ENCODE results near the gene PDE9A. TPM values are rescaled to one million over a fixed set of nuclear protein-coding genes. Genes with fewer than 3 reads are reported as not detected.

PDE9A gene
- polyA plus RNA-seq, 2 of the 4 experiments (the other 2 are of a cell fraction) = 1.3 to 3.1 TPM

DNA sequence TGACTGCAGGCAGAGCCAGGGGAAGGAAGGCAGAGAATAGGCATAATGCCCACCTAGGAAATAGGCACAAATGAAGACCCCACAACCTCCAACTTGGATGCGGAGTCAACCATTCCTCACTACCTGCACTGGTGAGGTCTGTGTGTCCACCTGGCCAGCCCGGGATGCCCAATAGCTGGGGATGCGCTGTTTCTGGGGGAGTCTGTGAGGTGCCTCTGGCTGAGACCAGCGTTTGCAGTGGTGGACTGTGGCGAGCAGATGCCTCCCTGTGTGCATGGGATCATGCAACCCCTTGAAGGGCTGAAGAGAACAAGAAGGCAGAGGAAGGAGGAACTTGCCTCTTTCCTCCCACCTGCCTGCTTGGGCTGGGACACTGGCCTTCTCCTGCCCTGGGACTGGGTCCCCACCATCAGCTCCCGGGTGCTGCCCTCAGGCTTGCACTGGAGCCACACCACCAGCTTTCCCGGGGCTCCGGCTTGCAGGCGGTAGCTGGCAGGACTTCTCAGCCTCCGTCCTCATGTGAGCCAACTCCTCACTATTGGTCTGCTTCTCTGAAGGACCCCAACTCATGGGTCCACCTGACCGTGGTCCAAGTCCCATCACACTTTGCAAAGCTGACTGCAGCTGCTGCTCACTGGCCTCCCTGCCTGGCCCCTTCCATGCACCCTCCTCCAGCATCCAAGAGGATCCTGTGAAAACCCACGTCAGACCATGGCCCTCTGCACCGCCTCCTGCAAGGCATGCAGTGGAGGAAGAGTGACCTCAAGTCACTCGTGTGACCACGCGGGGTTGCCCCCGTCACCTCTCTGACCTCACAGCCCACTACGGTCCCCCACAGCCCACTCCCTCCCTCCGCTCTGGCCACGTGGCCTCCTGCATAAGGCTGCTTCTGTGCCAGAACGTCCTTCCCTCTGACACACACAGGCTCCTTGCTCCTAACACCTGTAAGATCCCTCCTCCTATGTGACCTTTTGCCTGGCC lies 2.7 kb upstream of the PDE9A start (continued):
- TF ChIP-seq NFE2L2 (conservative IDR thresholded peaks at IDR 0.05; ENCODE audit: low read length) = no peak
- TF ChIP-seq, protein P1, sequence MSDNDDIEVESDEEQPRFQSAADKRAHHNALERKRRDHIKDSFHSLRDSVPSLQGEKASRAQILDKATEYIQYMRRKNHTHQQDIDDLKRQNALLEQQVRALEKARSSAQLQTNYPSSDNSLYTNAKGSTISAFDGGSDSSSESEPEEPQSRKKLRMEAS (IDR thresholded peaks at IDR 0.05) = no peak
- TF ChIP-seq RCOR1 (IDR thresholded peaks at IDR 0.05; ENCODE audit: low read depth, low read length) = no peak
- TF ChIP-seq, protein P2, sequence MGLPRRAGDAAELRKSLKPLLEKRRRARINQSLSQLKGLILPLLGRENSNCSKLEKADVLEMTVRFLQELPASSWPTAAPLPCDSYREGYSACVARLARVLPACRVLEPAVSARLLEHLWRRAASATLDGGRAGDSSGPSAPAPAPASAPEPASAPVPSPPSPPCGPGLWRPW (IDR thresholded peaks at IDR 0.05) = no peak
- TF ChIP-seq ZFP36 (IDR thresholded peaks at IDR 0.05; ENCODE audit: borderline replicate concordance, partially characterized antibody) = no peak

DNA sequence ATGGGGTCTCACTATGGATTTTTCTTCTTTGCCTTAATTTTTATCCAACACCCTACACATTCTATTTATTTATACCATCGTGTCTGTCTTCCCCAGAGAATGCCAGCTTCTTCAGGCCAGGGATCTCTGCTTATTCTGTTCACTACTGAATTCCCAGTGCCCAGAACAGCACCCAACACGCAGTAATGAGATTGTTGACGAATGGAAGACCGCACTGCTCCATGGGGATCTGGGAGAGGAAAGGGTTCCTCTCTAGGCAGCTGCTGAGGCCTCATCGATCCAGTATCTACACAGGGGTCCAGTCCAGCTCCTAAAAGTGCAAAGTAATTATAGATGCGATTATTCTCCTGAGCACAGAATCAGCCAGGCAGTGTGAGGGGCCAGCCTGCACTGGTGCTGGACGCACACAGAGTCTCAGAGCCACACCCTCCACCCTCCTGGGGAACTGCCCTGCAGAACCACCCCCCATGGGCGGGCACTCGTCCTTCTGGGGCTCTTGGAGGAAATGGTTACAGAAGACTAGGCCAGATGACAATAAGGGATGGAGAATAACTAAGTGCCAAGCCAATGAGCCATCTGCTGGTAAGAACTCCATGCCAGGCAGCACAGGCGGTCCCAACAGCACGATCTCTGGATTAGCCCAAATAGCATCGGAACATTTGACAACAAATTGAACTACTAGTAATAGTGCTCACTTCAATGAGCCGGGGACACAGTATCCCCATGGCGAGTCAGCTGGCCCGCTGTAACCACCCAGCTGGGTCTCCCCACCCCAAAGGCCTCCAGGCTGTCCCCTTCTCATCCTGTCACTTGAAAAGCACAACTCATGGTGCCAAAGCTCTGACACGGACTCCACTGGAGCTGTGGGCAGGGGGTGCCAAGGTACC lies 1.7 kb upstream of the PDE9A start:
- ATAC-seq = no peak; a peak in 1 of 6 replicates
- ChIA-PET POLR2A (no interaction called here), CTCF (interaction anchor here (0.6 to 1.7 kb wide), 4 partner anchors 13 to 500 kb away, joined by 3 to 4 read pairs (median 3); no protein-coding TSS in a partner anchor)
- WGBS (ENCODE audit: missing lambda C conversion rate) = 77% methylated on average over 15 of the region's 16 CpGs
- Histone ChIP-seq H3K4me3 (no peak overlapping the region), H3K4me2 (no peak overlapping the region), H3K4me1 (0 out of 3 replicates have a peak, but pooled peaks cover 3% of the 10 kb centered on the region), H3K9me3 (no peaks in the 10 kb centered on the region), H3K27ac (no peak overlapping the region)
- TF ChIP-seq JUNB (IDR thresholded peaks at IDR 0.05) = no peak
- no peak for TF ChIP-seq FOSL2 (IDR thresholded peaks at IDR 0.05)
- TF ChIP-seq FOSL2 (CRISPR knock-in tag; IDR thresholded peaks at IDR 0.05) = no peak
- FAIRE-seq = no peak
- no peak for DNase-seq (ENCODE audit: low read depth in 1 of 2, low spot score in 1 of 2)

DNA sequence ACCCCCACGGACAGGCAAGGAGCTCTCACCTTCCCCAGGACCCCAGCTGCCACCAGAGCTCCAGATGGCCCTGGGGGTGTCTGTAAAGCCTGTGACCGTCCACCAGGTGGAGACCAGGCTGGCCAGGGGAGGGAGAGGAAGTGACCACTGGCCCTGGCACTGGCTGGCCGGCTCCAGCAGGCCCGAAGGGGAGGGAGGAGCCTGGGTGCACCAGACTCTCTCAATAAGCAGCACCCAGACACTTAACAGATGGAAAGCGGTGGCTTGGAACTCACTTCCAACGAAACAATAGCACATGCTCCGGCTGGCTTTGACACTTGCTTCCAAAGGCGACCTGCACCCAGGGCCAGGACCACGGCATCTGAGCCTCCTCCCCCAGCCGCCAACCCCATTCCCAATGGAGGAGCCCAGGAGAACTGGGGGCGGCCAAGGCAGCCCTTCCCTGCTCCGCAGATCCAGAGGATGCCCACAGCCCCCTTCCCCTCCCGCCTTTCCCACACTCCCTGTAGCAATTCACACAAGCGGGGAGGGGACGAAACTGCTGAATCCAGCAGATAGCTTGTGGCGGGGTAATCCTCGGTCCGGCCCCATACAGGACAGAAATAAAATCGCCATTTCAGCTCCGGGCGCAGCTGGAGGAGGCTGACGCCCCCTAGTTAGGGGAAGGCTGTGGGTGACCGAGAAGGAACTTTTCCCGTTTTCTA lies 742 bp upstream of the PDE9A start:
- ATAC-seq (peak; percentile 74 to 89), FAIRE-seq (no peak), DNase-seq (ENCODE audit: low read depth in 1 of 2, low spot score in 1 of 2) (peak; percentile 47 to 53)
- Histone ChIP-seq H3K4me3 (peak overlapping the region; percentile 77; the same call in 2 of the 3 replicates), H3K27ac (peak overlapping the region in 1 of 2 experiments; percentile 88; a peak in 3 of 6 replicates), H3K9me3 (no peaks in the 10 kb centered on the region), H3K4me2 (peak overlapping the region; percentile 98), H3K4me1 (0 out of 3 replicates have a peak, but pooled peaks cover 3% of the 10 kb centered on the region)
- TF ChIP-seq KDM5A (IDR thresholded peaks at IDR 0.05) = no peak
- no peak for TF ChIP-seq RCOR1 (IDR thresholded peaks at IDR 0.05; ENCODE audit: low read depth, low read length)
- no peak for TF ChIP-seq CEBPB (IDR thresholded peaks at IDR 0.05)
- TF ChIP-seq, protein P3, sequence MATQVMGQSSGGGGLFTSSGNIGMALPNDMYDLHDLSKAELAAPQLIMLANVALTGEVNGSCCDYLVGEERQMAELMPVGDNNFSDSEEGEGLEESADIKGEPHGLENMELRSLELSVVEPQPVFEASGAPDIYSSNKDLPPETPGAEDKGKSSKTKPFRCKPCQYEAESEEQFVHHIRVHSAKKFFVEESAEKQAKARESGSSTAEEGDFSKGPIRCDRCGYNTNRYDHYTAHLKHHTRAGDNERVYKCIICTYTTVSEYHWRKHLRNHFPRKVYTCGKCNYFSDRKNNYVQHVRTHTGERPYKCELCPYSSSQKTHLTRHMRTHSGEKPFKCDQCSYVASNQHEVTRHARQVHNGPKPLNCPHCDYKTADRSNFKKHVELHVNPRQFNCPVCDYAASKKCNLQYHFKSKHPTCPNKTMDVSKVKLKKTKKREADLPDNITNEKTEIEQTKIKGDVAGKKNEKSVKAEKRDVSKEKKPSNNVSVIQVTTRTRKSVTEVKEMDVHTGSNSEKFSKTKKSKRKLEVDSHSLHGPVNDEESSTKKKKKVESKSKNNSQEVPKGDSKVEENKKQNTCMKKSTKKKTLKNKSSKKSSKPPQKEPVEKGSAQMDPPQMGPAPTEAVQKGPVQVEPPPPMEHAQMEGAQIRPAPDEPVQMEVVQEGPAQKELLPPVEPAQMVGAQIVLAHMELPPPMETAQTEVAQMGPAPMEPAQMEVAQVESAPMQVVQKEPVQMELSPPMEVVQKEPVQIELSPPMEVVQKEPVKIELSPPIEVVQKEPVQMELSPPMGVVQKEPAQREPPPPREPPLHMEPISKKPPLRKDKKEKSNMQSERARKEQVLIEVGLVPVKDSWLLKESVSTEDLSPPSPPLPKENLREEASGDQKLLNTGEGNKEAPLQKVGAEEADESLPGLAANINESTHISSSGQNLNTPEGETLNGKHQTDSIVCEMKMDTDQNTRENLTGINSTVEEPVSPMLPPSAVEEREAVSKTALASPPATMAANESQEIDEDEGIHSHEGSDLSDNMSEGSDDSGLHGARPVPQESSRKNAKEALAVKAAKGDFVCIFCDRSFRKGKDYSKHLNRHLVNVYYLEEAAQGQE (IDR thresholded peaks at IDR 0.05) = no peak
- TF ChIP-seq HOXB5 (CRISPR knock-in tag; IDR thresholded peaks at IDR 0.05) = no peak
- TF ChIP-seq RAD21 (conservative IDR thresholded peaks at IDR 0.05 in 1 of 2, IDR thresholded peaks at IDR 0.05 in 1 of 2) = 0 out of 5 replicates have a peak, but pooled peaks of 1 of the 2 experiments have one; percentile 28
- no peak for TF ChIP-seq ESRRA (IDR thresholded peaks at IDR 0.05; ENCODE audit: borderline replicate concordance, low read length)
- TF ChIP-seq, protein P1 (IDR thresholded peaks at IDR 0.05) = no peak
- TF ChIP-seq ZNF302 (CRISPR knock-in tag; IDR thresholded peaks at IDR 0.05) = no peak
- no peak for TF ChIP-seq CBX8 (IDR thresholded peaks at IDR 0.05)
- TF ChIP-seq, protein P4, sequence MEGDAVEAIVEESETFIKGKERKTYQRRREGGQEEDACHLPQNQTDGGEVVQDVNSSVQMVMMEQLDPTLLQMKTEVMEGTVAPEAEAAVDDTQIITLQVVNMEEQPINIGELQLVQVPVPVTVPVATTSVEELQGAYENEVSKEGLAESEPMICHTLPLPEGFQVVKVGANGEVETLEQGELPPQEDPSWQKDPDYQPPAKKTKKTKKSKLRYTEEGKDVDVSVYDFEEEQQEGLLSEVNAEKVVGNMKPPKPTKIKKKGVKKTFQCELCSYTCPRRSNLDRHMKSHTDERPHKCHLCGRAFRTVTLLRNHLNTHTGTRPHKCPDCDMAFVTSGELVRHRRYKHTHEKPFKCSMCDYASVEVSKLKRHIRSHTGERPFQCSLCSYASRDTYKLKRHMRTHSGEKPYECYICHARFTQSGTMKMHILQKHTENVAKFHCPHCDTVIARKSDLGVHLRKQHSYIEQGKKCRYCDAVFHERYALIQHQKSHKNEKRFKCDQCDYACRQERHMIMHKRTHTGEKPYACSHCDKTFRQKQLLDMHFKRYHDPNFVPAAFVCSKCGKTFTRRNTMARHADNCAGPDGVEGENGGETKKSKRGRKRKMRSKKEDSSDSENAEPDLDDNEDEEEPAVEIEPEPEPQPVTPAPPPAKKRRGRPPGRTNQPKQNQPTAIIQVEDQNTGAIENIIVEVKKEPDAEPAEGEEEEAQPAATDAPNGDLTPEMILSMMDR (IDR thresholded peaks at IDR 0.05) = 0 out of 3 replicates have a peak, but pooled peaks have one; percentile 16
- TF ChIP-seq RARB (CRISPR knock-in tag; IDR thresholded peaks at IDR 0.05) = no peak
- no peak for TF ChIP-seq MAZ (IDR thresholded peaks at IDR 0.05; ENCODE audit: borderline replicate concordance, low read depth, low read length)
- ChIA-PET CTCF (interaction anchor here (0.6 to 1.7 kb wide), 5 partner anchors 11 to 134 kb away, joined by 3 to 4 read pairs (median 3); no protein-coding TSS in a partner anchor), POLR2A (no interaction called here)
- 77% methylated on average over 21 of the region's 24 CpGs for WGBS (ENCODE audit: missing lambda C conversion rate)

All from A549 (cell line).